ENCODE data around the gene TMEM95.
"Not testable (repeated sequence)": the region's sequence is repeated elsewhere in the genome, so short reads cannot be mapped to it uniquely, and the experiment has no call there.

The TMEM95 gene

GRCh38 chr17:7340179-7340578 lies 14.8 kb upstream of the TMEM95 start:
- H3K4me3 ChIP-seq (ENCODE audit: low read length): no peak overlapping the region
- no peak for DNase-seq (ENCODE audit: low read depth, low spot score)

DNA sequence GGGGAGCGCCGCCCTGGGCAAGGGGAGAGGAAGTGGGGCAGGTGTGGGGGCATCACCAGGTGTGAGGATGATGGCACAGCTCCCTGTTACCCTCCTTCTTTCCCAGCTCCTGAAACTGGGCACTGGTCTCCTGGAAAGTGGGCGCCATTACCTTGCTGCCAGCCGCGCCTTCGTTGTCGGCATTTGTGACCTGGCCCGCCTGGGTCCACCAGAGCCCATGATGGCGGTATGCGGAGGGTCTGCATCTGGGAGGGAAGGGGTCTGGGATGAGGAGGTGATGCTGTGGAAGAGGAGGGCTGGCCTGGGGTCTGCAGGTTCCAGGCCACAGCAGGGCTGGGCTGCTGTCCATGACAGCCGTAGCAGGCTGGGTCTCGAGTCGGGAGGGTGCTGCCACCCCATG lies 13.1 kb upstream of the TMEM95 start:
- H3K4me3 ChIP-seq (ENCODE audit: low read length): no peak overlapping the region
- DNase-seq (ENCODE audit: low read depth, low spot score): no peak

- DNase-seq (ENCODE audit: low read depth, low spot score): no peak
- H3K4me3 ChIP-seq (ENCODE audit: low read length): no peak overlapping the region
These were observed 11.7 kb upstream of the TMEM95 start for GRCh38 chr17:7343250-7343649.

DNA sequence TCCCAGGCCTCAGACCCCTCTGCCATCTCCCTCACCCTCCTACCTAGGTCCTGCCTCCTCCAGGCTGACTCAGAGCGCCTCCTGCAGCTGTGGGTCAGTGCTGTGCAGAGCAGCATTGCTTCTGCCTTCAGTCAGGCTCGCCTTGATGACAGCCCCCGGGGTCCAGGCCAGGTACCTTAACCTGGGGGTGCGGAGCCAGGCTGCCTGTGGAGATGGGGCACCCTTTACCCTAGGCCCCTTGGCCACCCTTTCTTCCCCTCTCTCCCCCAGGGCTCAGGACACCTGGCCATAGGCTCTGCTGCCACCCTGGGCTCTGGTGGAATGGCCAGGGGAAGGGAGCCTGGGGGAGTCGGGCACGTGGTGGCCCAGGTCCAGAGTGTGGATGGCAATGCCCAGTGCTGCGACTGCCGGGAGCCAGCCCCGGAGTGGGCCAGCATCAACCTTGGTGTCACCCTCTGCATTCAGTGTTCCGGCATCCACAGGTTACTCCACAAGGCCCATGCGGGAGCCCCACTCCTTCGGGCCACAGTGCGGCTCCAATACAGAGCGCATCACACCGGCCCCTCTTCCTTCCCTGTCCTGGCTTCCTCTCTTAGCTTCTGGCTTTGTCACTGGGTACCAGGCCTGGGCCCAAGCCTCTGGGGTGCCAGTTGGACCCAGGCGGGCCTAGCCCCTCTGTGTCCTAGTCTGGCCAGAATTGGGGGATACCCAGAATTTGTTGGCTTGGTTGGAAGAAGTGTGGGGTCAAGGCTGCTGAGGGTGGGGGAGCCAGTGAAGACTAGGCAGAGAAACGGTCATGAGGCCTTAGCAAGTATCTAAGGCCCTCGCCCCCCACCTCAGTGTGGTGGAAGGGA lies 8.0 kb upstream of the TMEM95 start:
- no peak for DNase-seq (ENCODE audit: low read depth, low spot score)

DNA sequence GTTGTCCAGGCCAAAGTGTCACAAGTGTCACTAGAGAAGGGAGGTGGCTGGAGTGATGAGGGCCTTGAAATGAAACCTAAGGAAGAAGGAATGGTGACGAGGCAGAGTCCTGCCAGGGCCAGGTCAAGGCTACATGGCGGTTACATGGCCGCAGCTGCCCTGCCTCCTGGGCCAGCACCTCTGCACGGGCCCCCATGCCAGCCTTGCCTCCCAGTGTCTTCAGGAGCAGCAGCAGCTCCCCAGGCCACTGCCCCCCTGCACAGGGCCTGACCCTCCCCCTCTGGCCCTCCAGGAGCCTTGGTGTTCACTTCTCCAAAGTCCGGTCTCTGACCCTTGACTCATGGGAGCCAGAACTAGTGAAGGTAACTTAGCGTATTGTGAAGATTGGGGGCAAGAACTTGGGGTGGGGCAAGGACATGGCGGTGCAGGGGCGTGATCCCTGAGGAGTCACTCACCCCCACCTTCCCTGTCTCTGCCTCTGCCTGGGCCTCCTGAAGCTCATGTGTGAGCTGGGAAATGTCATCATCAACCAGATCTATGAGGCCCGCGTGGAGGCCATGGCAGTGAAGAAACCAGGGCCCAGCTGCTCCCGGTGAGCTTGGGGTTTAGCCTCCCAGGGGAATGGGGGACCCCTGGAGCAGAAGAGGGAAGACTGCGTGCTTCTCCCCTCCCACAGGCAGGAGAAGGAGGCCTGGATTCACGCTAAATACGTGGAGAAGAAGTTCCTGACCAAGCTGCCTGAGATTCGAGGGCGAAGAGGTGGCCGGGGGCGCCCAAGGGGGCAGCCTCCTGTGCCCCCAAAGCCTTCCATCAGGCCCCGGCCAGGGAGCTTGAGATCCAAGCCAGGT lies 7.1 kb upstream of the TMEM95 start:
- DNase-seq (ENCODE audit: low read depth, low spot score): no peak
- H3K4me3 ChIP-seq (ENCODE audit: low read length): no peak overlapping the region

More for the DNA sequence above, 8.0 kb upstream of the TMEM95 start:
- H3K4me3 ChIP-seq (ENCODE audit: low read length): no peak overlapping the region

GRCh38 chr17:7348478-7349242 lies 6.3 kb upstream of the TMEM95 start:
- no peak for DNase-seq (ENCODE audit: low read depth, low spot score)
- H3K4me3 ChIP-seq (ENCODE audit: low read length): no peak overlapping the region

- no peak within 1 kb of the TSS for H3K4me3 ChIP-seq (ENCODE audit: low read length)
- DNase-seq (ENCODE audit: low read depth, low spot score): no peak
These were observed 3.1 kb upstream of the TMEM95 start, which contains the start of gene KCTD11 for GRCh38 chr17:7351665-7352502. KCTD11 (plus strand) TSS chr17:7352162.

GRCh38 chr17:7352503-7352889 lies 2.5 kb upstream of the TMEM95 start:
- H3K4me3 ChIP-seq (ENCODE audit: low read length): no peak overlapping the region
- no peak for DNase-seq (ENCODE audit: low read depth, low spot score)

DNA sequence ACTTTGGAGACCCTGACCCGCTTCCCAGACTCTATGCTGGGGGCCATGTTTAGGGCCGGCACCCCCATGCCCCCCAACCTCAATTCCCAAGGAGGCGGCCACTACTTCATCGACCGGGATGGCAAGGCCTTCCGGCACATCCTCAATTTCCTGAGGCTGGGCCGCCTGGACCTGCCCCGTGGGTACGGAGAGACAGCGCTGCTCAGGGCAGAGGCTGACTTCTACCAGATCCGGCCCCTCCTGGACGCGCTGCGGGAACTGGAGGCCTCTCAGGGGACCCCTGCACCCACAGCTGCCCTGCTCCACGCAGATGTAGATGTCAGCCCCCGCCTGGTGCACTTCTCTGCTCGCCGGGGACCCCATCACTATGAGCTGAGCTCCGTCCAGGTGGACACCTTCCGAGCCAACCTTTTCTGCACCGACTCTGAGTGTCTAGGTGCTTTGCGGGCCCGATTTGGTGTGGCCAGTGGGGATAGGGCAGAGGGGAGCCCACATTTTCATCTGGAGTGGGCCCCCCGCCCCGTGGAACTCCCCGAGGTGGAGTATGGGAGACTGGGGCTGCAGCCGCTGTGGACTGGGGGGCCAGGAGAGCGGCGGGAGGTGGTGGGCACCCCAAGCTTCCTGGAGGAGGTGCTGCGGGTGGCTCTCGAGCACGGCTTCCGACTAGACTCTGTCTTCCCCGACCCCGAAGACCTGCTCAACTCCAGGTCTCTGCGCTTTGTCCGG lies 1.9 kb upstream of the TMEM95 start:
- H3K4me3 ChIP-seq (ENCODE audit: low read length): no peak overlapping the region
- no peak for DNase-seq (ENCODE audit: low read depth, low spot score)

DNA sequence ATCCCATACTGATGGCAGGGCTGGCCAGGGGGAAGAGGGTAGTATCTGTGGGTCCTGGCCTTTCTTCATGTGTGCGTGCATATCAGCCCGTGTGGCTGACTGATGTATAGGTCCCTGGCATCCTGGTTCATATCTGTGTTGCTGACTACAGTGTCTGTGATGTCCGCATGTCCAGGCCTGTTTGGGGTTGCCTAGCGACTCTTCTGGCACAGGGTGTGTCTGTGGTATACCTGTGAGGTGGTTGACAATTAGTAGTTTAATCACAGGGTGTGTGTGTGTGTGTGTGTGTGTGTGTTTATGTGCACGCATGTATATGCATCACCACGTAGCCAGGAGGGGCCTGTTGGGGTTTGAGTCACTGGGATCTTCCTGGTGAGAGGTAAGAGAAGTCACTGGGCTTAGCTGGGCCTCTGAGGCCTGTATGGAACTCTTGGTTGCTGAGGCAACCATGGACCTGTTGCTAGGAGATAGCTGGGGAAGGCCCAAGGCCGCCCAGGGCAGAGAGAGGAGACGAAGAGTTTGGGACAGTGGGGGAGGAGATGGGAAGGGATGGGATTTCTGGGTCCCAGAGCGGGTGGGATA lies 603 bp upstream of the TMEM95 start:
- H3K4me3 ChIP-seq (ENCODE audit: low read length): no peak overlapping the region
- DNase-seq (ENCODE audit: low read depth, low spot score): no peak

DNA sequence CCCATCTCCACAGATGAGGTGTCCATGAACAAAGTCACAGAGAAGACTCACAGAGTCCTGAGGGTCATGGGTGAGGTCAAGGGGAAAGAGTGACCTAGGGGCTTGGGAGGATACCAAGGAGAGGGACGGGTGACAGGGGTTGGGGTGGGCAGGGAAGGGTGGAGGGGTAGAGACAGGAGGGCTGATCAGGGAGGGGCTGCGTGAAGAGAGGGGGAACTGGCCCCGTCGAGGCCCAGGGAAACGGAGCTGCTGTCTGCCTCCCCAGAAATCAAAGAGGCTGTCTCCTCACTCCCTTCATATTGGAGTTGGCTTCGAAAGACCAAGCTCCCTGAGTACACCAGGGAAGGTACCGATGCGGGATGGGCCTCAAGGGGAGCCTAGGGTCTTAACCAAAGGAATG lies 617 bp downstream of the TMEM95 start:
- H3K4me3 ChIP-seq (ENCODE audit: low read length): no peak overlapping the region
- DNase-seq (ENCODE audit: low read depth, low spot score): no peak

GRCh38 chr17:7356072-7356549 lies 1.2 kb downstream of the TMEM95 start:
- DNase-seq (ENCODE audit: low read depth, low spot score): peak; percentile 75
- H3K4me3 ChIP-seq (ENCODE audit: low read length): no peak overlapping the region

GRCh38 chr17:7356756-7357155 lies 1.8 kb downstream of the TMEM95 start:
- no peak overlapping the region for H3K4me3 ChIP-seq (ENCODE audit: low read length)
- DNase-seq (ENCODE audit: low read depth, low spot score): no peak

GRCh38 chr17:7357381-7357780 lies 2.4 kb downstream of the TMEM95 start:
- no peak for DNase-seq (ENCODE audit: low read depth, low spot score)
- H3K4me3 ChIP-seq (ENCODE audit: low read length): no peak overlapping the region

DNA sequence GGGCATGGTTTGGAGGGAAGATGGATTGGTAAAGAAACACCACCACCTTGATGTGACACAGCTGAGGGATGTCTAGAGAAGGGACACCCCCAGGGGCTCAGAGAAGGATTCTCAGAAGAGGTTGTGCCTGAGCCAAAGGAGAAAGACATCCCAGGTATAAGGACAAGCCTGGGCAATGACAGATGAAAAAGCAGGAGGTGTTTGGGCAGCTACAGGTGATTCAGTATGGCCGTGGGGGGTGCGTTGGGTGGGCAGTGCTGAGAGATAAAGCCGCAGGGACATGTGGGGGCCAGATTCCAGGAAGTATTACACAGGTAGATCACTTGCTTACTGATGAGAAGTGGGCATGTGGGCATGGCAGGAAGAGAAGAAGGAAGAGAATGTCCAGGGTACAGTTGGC lies 7.0 kb downstream of the TMEM95 start:
- DNase-seq (ENCODE audit: low read depth, low spot score): no peak
- H3K4me3 ChIP-seq (ENCODE audit: low read length): no peak overlapping the region

GRCh38 chr17:7363311-7363710 lies 8.4 kb downstream of the TMEM95 start:
- H3K4me3 ChIP-seq (ENCODE audit: low read length): no peak overlapping the region

GRCh38 chr17:7365963-7366362 lies 11.0 kb downstream of the TMEM95 start:
- DNase-seq (ENCODE audit: low read depth, low spot score); H3K4me3 ChIP-seq (ENCODE audit: low read length): not testable (repeated sequence)

More at GRCh38 chr17:7363311-7363710, 8.4 kb downstream of the TMEM95 start:
- DNase-seq (ENCODE audit: low read depth, low spot score): no peak

DNA sequence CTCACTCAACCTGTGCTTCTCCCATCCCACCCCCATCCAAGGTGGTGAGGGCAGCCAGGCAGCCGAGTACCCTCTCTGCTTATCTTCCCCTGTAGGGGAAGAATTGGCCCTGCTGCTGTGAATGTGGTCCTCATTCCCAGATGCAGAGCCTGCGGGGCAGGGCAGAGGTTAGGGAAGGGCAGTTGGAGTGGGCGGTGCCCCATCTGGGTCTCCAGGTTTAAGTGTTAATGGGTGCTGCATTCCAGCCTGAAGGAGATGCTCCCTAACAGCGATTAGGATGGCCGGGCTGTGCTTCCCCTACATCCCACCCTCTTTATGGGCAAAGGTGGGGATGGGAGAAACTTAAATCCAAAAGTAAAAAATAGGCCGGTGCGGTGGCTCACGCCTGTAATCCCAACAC lies 12.1 kb downstream of the TMEM95 start:
- DNase-seq (ENCODE audit: low read depth, low spot score): no peak
- no peak overlapping the region for H3K4me3 ChIP-seq (ENCODE audit: low read length)
